Panc1 (cell line): ENCODE measurements around the gene ALKBH3. TPM values are rescaled to one million over a fixed set of nuclear protein-coding genes. Genes with fewer than 3 reads are reported as not detected.

ENCODE experiments used
- ATAC-seq: fragments of 200-7000 bp; cut with Tn5 transposase; 2 replicates; pipeline ENCODE4 v1.9.1; 2020; ENCODE audit warnings: mild to moderate bottlenecking, moderate library complexity
- BruUV-seq: library from RNA; stranded (reverse); fragments of 400-500 nt; replicated peaks from 2 replicates; lab custom pipeline; 2021; lab: Mats Ljungman, UMichigan
- CTCF ChIA-PET: fragments of 300-600 bp; sonication (Branson Sonifier 250); formaldehyde crosslinking; loops from one replicate; lab custom pipeline; 2022; ENCODE audit warnings: antibody characterized with exemption; lab: Charles Lee
- POLR2A ChIA-PET: fragments of 300-600 bp; sonication (Branson Sonifier 250); formaldehyde crosslinking; loops from one replicate; lab custom pipeline; 2022; ENCODE audit warnings: antibody characterized with exemption; lab: Charles Lee
- DNase-seq: peaks from one replicate; pipeline ENCODE4 v3.0.0-alpha.2; 2010; ENCODE audit warnings: low read depth, low spot score
- H3K27ac ChIP-seq: 2 replicates; pipeline ENCODE4 v1.5.1; 2011; ENCODE audit warnings: mild to moderate bottlenecking, low read length, inconsistent platforms
- H3K27me3 ChIP-seq: fragments of 200-500 bp; sonication (Bioruptor generic); 2 replicates; pipeline ENCODE4 v1.6.0; 2014; ENCODE audit warnings: low read length, inconsistent platforms; ENCODE audit not compliant: control insufficient read depth, insufficient read depth
- H3K36me3 ChIP-seq: fragments of 200-500 bp; sonication (Bioruptor generic); 2 replicates; pipeline ENCODE4 v1.5.1; 2014; ENCODE audit warnings: inconsistent platforms, mild to moderate bottlenecking, low read length, moderate library complexity; ENCODE audit not compliant: control insufficient read depth, insufficient read depth
- H3K4me1 ChIP-seq: 2 replicates; pipeline ENCODE4 v1.5.1; 2011; ENCODE audit warnings: inconsistent platforms, mild to moderate bottlenecking, low read length, moderate library complexity; ENCODE audit not compliant: control insufficient read depth, insufficient read depth
- H3K4me3 ChIP-seq, 2 experiments: 2 replicates each; pipeline ENCODE4 v1.5.1; 2011 to 2012; ENCODE audit warnings: low read depth in 2 of 2, low read length in 2 of 2, mild to moderate bottlenecking in 2 of 2, inconsistent platforms in 1 of 2, moderate library complexity in 1 of 2
- H3K9me3 ChIP-seq: fragments of 200-500 bp; sonication (Bioruptor generic); 2 replicates; pipeline ENCODE4 v1.5.1; 2014; ENCODE audit warnings: low read depth, mild to moderate bottlenecking, inconsistent platforms, low read length, moderate library complexity; ENCODE audit not compliant: control insufficient read depth, insufficient read depth
- POLR2AphosphoS5 ChIP-seq: IDR thresholded peaks from 2 replicates; pipeline ENCODE4 v1.6.1; 2012; ENCODE audit warnings: mild to moderate bottlenecking, low read depth, low read length, moderate library complexity
- SIN3A ChIP-seq: IDR thresholded peaks from 2 replicates; pipeline ENCODE4 v1.6.1; 2012; ENCODE audit warnings: low read depth, mild to moderate bottlenecking, low read length, moderate library complexity, borderline replicate concordance; ENCODE audit not compliant: insufficient read depth
- TCF7L2 ChIP-seq: IDR thresholded peaks from 2 replicates; pipeline ENCODE4 v1.6.1; 2011; ENCODE audit warnings: mild to moderate bottlenecking, low read depth, low read length, inconsistent platforms
- in situ Hi-C: cut with HindIII; loops from 2 replicates; pipeline ENCODE4 v1.10.0; 2016; ENCODE audit warnings: low sequenced_read_pairs, low pct_unique_long_range_greater_than_20kb
- intact Hi-C: fragments of 100-400 bp; cut with micrococcal nuclease; formaldehyde crosslinking; loops from one replicate; pipeline ENCODE4 v1.10.0; 2022; ENCODE audit not compliant: unreplicated experiment
- total RNA-seq: library from RNA; stranded (reverse); gene quantifications from one replicate; pipeline ENCODE4 v1.2.1, GENCODE V29; 2021; ENCODE audit not compliant: unreplicated experiment
- TF ChIP-seq, protein P1 (sequence below): fragments of 450-650 bp; IDR thresholded peaks from 2 replicates; pipeline ENCODE4 v1.5.1; 2017; ENCODE audit warnings: mild to moderate bottlenecking
- TF ChIP-seq, protein P2 (sequence below), 2 experiments: IDR thresholded peaks; 2 replicates each; pipeline ENCODE4 v1.6.1; 2011 to 2012; ENCODE audit warnings: low read depth in 2 of 2, control low read depth in 1 of 2, low read length in 1 of 2, mild to moderate bottlenecking in 1 of 2, moderate library complexity in 1 of 2; ENCODE audit not compliant: insufficient read depth in 1 of 2

ALKBH3 gene
- total RNA-seq, 1 experiment from 2014 or later: 34.4 TPM

DNA sequence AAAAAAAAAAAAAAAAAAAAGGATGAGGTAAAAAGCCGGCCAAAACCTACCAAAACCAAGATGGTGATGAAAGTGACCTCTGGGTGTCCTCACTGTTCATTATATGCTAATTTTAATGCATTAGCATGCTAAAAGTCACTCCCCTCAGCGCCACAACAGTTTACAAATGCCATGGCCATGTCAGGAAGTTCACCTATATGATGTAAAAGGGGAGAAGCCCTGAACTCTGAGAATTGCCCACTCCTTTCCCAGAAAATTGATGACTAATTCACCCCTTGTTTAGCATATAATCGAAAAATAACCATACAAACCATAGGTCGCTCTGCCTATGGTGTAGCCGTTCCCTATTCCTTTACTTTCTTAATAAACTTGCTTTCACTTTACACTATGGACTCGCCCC lies 72.9 kb downstream of the ALKBH3 start:
- intact Hi-C loops (no loop called here), in situ Hi-C loops (no loop called here)
- peaks cover 13% of the 10 kb centered on the region for H3K27me3 ChIP-seq
- TF ChIP-seq, protein P1, sequence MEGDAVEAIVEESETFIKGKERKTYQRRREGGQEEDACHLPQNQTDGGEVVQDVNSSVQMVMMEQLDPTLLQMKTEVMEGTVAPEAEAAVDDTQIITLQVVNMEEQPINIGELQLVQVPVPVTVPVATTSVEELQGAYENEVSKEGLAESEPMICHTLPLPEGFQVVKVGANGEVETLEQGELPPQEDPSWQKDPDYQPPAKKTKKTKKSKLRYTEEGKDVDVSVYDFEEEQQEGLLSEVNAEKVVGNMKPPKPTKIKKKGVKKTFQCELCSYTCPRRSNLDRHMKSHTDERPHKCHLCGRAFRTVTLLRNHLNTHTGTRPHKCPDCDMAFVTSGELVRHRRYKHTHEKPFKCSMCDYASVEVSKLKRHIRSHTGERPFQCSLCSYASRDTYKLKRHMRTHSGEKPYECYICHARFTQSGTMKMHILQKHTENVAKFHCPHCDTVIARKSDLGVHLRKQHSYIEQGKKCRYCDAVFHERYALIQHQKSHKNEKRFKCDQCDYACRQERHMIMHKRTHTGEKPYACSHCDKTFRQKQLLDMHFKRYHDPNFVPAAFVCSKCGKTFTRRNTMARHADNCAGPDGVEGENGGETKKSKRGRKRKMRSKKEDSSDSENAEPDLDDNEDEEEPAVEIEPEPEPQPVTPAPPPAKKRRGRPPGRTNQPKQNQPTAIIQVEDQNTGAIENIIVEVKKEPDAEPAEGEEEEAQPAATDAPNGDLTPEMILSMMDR: no peak
- TF ChIP-seq, protein P2, sequence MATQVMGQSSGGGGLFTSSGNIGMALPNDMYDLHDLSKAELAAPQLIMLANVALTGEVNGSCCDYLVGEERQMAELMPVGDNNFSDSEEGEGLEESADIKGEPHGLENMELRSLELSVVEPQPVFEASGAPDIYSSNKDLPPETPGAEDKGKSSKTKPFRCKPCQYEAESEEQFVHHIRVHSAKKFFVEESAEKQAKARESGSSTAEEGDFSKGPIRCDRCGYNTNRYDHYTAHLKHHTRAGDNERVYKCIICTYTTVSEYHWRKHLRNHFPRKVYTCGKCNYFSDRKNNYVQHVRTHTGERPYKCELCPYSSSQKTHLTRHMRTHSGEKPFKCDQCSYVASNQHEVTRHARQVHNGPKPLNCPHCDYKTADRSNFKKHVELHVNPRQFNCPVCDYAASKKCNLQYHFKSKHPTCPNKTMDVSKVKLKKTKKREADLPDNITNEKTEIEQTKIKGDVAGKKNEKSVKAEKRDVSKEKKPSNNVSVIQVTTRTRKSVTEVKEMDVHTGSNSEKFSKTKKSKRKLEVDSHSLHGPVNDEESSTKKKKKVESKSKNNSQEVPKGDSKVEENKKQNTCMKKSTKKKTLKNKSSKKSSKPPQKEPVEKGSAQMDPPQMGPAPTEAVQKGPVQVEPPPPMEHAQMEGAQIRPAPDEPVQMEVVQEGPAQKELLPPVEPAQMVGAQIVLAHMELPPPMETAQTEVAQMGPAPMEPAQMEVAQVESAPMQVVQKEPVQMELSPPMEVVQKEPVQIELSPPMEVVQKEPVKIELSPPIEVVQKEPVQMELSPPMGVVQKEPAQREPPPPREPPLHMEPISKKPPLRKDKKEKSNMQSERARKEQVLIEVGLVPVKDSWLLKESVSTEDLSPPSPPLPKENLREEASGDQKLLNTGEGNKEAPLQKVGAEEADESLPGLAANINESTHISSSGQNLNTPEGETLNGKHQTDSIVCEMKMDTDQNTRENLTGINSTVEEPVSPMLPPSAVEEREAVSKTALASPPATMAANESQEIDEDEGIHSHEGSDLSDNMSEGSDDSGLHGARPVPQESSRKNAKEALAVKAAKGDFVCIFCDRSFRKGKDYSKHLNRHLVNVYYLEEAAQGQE (IDR thresholded peaks at IDR 0.05; ENCODE audit: insufficient read depth in 1 of 2, low read depth in 2 of 2, low read length in 1 of 2): no peak
- no peak for TF ChIP-seq TCF7L2
- no peak for TF ChIP-seq POLR2AphosphoS5
- TF ChIP-seq SIN3A: no peak
- DNase-seq (no peak), ATAC-seq (no peak)
- ChIA-PET CTCF (no interaction called here), POLR2A (no interaction called here)
- H3K36me3 ChIP-seq: no peaks in the 10 kb centered on the region
- no peak overlapping the region for H3K27ac ChIP-seq
- no peaks in the 10 kb centered on the region for H3K4me1 ChIP-seq
- H3K4me3 ChIP-seq: no peak overlapping the region
- H3K9me3 ChIP-seq: no peaks in the 10 kb centered on the region
- no TSS peak for BruUV-seq

DNA sequence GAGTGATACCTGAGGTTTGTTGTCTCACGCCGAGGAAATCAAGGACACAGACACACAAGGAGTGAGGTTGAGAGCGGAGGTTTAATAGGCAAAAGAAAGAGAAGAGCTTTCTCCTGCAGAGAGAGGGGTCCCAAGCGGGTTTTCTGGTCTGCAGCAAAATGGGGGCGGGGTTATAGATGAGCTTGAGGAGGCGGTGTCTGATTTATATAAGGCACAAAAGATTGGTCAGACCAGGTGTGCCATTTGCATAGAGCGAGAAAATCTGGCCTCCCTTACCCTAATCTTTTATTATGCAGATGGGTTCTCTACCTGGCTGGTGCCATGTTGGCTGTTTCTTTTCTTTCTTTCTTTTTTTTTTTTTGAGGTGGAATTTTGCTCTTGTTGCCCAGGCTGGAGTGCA lies 73.6 kb downstream of the ALKBH3 start:
- BruUV-seq: no TSS peak
- no peak overlapping the region for H3K27ac ChIP-seq
- H3K36me3 ChIP-seq: no peaks in the 10 kb centered on the region
- no peak for DNase-seq
- ChIA-PET CTCF (interaction anchor here (0.6 kb wide), 1 partner anchor 17 kb away, joined by 8 read pairs; no protein-coding TSS in a partner anchor), POLR2A (no interaction called here)
- no peak for ATAC-seq
- TF ChIP-seq SIN3A (no peak), POLR2AphosphoS5 (no peak), TCF7L2 (no peak)
- TF ChIP-seq, protein P2 (IDR thresholded peaks at IDR 0.05; ENCODE audit: insufficient read depth in 1 of 2, low read depth in 2 of 2, low read length in 1 of 2): no peak
- TF ChIP-seq, protein P1: no peak
- no peaks in the 10 kb centered on the region for H3K9me3 ChIP-seq
- in situ Hi-C loops: no loop called here
- intact Hi-C loops: no loop called here
- peaks cover 13% of the 10 kb centered on the region for H3K27me3 ChIP-seq
- H3K4me1 ChIP-seq: no peaks in the 10 kb centered on the region
- no peak overlapping the region for H3K4me3 ChIP-seq
